ENCODE measurements around the gene GPHN. TPM values are rescaled to one million over a fixed set of nuclear protein-coding genes. Genes with fewer than 3 reads are reported as not detected.

The GPHN gene
- polyA plus RNA-seq, 1 of the 3 experiments (the other 2 are of a cell fraction) = 6.9 TPM

- ChIA-PET CTCF (no interaction called here), POLR2A (no interaction called here)
- Histone ChIP-seq H3K36me3 (replicated peaks in 1 of 2; ENCODE audit: control insufficient read depth in 1 of 2, insufficient read depth in 2 of 2, low read length in 1 of 2) (no peaks in the 10 kb centered on the region), H3K79me2 (ENCODE audit: insufficient read depth) (no peaks in the 10 kb centered on the region), H4K20me1 (ENCODE audit: insufficient read depth) (no peaks in the 10 kb centered on the region), H3K9ac (no peak overlapping the region), H2AFZ (ENCODE audit: low read depth) (no peak overlapping the region), H3K27me3 (ENCODE audit: insufficient read depth) (no peaks in the 10 kb centered on the region), H3K9me2 (no peaks in the 10 kb centered on the region), H3K9me3 (no peaks in the 10 kb centered on the region), H3K4me3 (ENCODE audit: low read depth in 2 of 2, low read length in 1 of 2) (no peak overlapping the region), H3F3A (replicated peaks; ENCODE audit: insufficient read depth) (no peaks in the 10 kb centered on the region), H3K27ac (ENCODE audit: low read depth in 2 of 2, low read length in 1 of 2) (no peak overlapping the region), H3K4me2 (no peak overlapping the region), H3K4me1 (ENCODE audit: control insufficient read depth in 1 of 2, insufficient read depth in 2 of 2, low read depth in 1 of 2, low read length in 1 of 2) (no peaks in the 10 kb centered on the region)
- TF ChIP-seq TEAD4 (IDR thresholded peaks at IDR 0.05; ENCODE audit: borderline replicate concordance, insufficient read depth) (no peak), IRF3 (IDR thresholded peaks at IDR 0.05; ENCODE audit: low read depth, low read length) (no peak), MEF2A (IDR thresholded peaks at IDR 0.05; ENCODE audit: borderline replicate concordance, low read depth) (no peak), USF2 (IDR thresholded peaks at IDR 0.05; ENCODE audit: borderline replicate concordance, low read depth, low read length) (no peak), SMC3 (IDR thresholded peaks at IDR 0.05; ENCODE audit: low read depth, low read length) (no peak), PBX3 (IDR thresholded peaks at IDR 0.05) (no peak), MAX (IDR thresholded peaks at IDR 0.05; ENCODE audit: low read depth) (no peak)
- no peak for DNase-seq
- WGBS (ENCODE audit: low lambda C conversion rate) = 76% methylated on average over 2 of the region's 2 CpGs
Observed at GRCh38 chr14:66884149-66884548, 376.2 kb downstream of the GPHN start.

- Histone ChIP-seq H3K36me3 (replicated peaks in 1 of 2; ENCODE audit: control insufficient read depth in 1 of 2, insufficient read depth in 2 of 2, low read length in 1 of 2) (no peaks in the 10 kb centered on the region), H4K20me1 (ENCODE audit: insufficient read depth) (no peaks in the 10 kb centered on the region), H3K27me3 (ENCODE audit: insufficient read depth) (no peaks in the 10 kb centered on the region), H3K27ac (ENCODE audit: low read depth in 2 of 2, low read length in 1 of 2) (no peak overlapping the region), H3K4me2 (no peak overlapping the region), H3F3A (replicated peaks; ENCODE audit: insufficient read depth) (no peaks in the 10 kb centered on the region), H3K79me2 (ENCODE audit: insufficient read depth) (no peaks in the 10 kb centered on the region), H3K9ac (no peak overlapping the region), H3K4me3 (ENCODE audit: low read depth in 2 of 2, low read length in 1 of 2) (no peak overlapping the region), H3K4me1 (ENCODE audit: control insufficient read depth in 1 of 2, insufficient read depth in 2 of 2, low read depth in 1 of 2, low read length in 1 of 2) (no peaks in the 10 kb centered on the region), H2AFZ (ENCODE audit: low read depth) (no peak overlapping the region), H3K9me2 (0 out of 2 replicates have a peak, but pooled peaks cover 4% of the 10 kb centered on the region), H3K9me3 (no peaks in the 10 kb centered on the region)
- CTCF ChIA-PET = no interaction called here
- WGBS (ENCODE audit: low lambda C conversion rate) = 72% methylated on average over 2 of the region's 2 CpGs
- POLR2A ChIA-PET = no interaction called here
- DNase-seq = no peak
- TF ChIP-seq USF2 (IDR thresholded peaks at IDR 0.05; ENCODE audit: borderline replicate concordance, low read depth, low read length) (no peak), JUND (IDR thresholded peaks at IDR 0.05) (no peak), IRF3 (IDR thresholded peaks at IDR 0.05; ENCODE audit: low read depth, low read length) (no peak), REST (IDR thresholded peaks at IDR 0.05; ENCODE audit: low read depth, low read length) (no peak), SMC3 (IDR thresholded peaks at IDR 0.05; ENCODE audit: low read depth, low read length) (no peak), MXI1 (IDR thresholded peaks at IDR 0.05; ENCODE audit: low read depth, low read length) (no peak), FOXJ3 (CRISPR knock-in tag; IDR thresholded peaks at IDR 0.05) (no peak), EP300 (IDR thresholded peaks at IDR 0.05; ENCODE audit: borderline replicate concordance in 1 of 2, low read depth in 1 of 2, low read length in 1 of 2) (no peak), TCF12 (IDR thresholded peaks at IDR 0.05) (no peak), ZBTB33 (IDR thresholded peaks at IDR 0.05; ENCODE audit: borderline replicate concordance, low read depth) (no peak), MAX (IDR thresholded peaks at IDR 0.05; ENCODE audit: low read depth) (no peak)
Observed at GRCh38 chr14:66900719-66901118, 392.8 kb downstream of the GPHN start.

Data from SK-N-SH (cell line).